SK-N-SH treated with all-trans-retinoic acid at 6 μM for 48 hours (cell line): ENCODE measurements around the gene THRB.

Experiments used
- OSR1 ChIP-seq: fragments of 250-450 bp; sonication (Bioruptor Pico); IDR thresholded peaks from 2 replicates; pipeline ENCODE4 v1.8.0; 2022; ENCODE audit warnings: moderate library complexity, mild to moderate bottlenecking, inconsistent platforms
- ZFP3 ChIP-seq: fragments of 250-450 bp; sonication (Bioruptor Pico); IDR thresholded peaks from 2 replicates; pipeline ENCODE4 v1.5.0; 2020; ENCODE audit warnings: mild to moderate bottlenecking, moderate library complexity
- TF ChIP-seq, protein P1 (sequence below): fragments of 250-450 bp; sonication (Bioruptor Pico); IDR thresholded peaks from 2 replicates; pipeline ENCODE4 v1.5.0; 2020; ENCODE audit warnings: mild to moderate bottlenecking, moderate library complexity

GRCh38 chr3:24288496-24289236, 206.0 kb downstream of the THRB start:
- TF ChIP-seq ZFP3 (CRISPR knock-in tag), result no peak
- TF ChIP-seq OSR1 (CRISPR knock-in tag), result no peak
- TF ChIP-seq, protein P1, sequence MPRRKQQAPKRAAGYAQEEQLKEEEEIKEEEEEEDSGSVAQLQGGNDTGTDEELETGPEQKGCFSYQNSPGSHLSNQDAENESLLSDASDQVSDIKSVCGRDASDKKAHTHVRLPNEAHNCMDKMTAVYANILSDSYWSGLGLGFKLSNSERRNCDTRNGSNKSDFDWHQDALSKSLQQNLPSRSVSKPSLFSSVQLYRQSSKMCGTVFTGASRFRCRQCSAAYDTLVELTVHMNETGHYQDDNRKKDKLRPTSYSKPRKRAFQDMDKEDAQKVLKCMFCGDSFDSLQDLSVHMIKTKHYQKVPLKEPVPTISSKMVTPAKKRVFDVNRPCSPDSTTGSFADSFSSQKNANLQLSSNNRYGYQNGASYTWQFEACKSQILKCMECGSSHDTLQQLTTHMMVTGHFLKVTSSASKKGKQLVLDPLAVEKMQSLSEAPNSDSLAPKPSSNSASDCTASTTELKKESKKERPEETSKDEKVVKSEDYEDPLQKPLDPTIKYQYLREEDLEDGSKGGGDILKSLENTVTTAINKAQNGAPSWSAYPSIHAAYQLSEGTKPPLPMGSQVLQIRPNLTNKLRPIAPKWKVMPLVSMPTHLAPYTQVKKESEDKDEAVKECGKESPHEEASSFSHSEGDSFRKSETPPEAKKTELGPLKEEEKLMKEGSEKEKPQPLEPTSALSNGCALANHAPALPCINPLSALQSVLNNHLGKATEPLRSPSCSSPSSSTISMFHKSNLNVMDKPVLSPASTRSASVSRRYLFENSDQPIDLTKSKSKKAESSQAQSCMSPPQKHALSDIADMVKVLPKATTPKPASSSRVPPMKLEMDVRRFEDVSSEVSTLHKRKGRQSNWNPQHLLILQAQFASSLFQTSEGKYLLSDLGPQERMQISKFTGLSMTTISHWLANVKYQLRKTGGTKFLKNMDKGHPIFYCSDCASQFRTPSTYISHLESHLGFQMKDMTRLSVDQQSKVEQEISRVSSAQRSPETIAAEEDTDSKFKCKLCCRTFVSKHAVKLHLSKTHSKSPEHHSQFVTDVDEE (CRISPR knock-in tag), result no peak
